Activated gamma-delta T cell (primary cell): ENCODE results near the gene MAGI3.
"Not testable (repeated sequence)": the region's sequence is repeated elsewhere in the genome, so short reads cannot be mapped to it uniquely, and the experiment has no call there.

Experiments used
- DNase-seq: peaks from one replicate; lab custom pipeline; 2025; lab: John Stamatoyannopoulos, UW

MAGI3 gene

DNA sequence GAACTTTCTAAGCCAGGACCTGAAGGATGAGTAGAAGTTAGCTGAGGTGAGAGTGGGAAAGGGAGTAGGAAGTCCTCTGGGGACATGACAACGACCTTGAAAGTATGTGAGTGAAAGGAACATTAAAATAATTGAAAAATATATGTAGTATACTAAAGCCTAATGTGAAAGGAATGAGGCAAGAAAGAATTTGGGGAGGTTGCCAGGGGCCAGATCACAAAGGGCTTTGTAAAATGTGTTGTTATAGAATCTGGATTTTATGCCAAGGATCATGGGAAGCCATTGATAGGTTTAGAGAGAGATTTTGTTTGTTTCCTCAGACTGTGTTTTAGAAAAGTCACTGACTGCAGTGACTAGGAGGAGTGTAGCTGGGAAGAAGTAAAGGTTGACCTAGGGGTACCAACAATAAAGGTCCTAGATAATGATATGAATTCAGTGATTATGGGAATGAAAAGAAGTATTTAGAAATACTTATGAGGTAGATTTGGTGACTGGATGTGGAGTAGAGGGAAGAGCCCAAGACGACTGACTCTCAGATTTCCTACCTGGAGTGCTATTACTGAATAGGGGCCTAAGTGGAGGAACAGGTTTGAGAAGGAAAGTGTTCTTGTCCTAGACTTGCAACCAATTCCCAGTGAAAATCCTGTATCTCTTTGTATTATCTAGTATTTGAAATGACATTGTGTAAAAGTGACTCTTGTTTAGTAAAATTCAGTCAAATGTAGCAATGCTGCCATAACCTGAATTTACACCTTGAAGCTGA is 189.1 kb downstream of the MAGI3 start:
- DNase-seq = no peak

DNA sequence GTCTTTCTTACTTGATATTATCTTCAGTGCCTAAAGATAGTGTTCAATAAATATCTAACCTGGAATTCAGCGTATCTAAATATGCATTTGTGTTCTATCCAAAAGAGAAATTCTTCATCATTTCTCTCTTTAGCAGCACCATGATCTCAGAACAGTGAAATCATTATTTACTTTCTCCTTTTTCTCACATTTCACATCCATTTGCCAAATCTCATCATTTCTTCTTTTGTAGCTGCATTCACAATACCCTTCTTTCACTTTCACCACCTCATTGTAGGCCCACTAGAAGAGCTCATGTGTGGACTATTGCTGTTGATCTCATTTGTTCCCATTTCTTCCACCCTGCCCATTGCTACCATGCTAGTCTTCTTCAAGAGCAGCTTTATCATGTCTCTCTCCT is 191.0 kb downstream of the MAGI3 start:
- no peak for DNase-seq

DNA sequence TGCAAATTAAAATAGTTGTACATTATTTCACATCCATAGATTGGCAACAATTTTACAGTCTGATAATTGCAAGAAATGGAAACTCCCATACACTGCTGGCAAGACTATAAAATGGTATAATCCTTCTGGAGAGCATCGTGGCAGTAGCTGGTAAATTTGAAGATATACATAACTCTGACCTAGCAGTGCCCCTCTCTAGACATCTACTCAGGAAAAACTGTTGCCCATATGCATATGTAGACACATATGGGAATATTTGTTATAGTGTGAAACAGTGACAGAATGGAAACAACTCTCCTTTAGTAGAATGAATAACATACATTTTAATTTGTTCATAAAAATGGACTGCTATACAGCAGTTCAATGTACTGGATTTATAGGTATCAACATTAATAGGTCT is 191.8 kb downstream of the MAGI3 start:
- no peak for DNase-seq

- no peak for DNase-seq
Measured at GRCh38 chr1:113587475-113587874, 197.2 kb downstream of the MAGI3 start.

DNA sequence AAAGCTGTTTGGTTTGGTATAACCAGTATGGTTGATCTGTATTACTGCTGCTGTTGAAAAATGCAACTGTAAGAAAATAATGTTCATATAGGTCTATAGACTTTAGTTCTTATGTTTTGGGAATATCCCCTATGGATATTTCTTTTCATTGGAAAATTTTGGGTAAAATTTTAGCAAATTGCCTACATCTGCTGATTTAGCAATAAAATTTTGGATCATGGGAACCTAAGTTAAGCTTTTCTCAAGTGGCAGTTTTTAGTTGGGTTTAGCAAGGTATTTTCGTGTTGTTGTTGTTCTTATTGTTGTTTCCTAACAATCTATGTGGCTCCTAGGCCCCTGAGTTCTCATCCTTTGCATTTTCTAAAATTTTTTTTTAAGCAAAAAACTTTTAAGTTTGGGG is 201.9 kb downstream of the MAGI3 start:
- DNase-seq = no peak

GRCh38 chr1:113593550-113594297 is 203.4 kb downstream of the MAGI3 start:
- no peak for DNase-seq

DNA sequence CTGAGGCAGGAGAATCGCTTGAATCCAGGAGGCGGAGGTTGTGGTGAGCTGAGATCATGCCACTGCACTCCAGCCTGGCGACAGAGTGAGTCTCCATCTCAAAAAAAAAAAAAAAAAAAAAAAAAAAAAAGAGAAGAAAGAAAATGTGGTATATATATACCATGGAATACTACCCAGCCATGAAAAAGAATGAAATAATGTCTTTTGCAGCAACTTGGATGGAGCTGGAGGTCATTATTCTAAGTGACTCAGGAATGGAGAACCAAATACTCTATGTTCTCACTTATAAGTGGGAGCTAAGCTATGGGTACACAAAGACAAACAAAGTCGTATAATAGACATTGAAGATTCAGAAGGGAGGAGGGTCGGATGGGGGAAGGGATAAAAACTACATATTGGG is 214.2 kb downstream of the MAGI3 start:
- DNase-seq = not testable (repeated sequence)

GRCh38 chr1:113605146-113605545 is 214.8 kb downstream of the MAGI3 start:
- no peak for DNase-seq

- no peak for DNase-seq
Measured at GRCh38 chr1:113608399-113608798, 218.1 kb downstream of the MAGI3 start.

- DNase-seq = no peak
Measured at GRCh38 chr1:113610372-113610771, 220.1 kb downstream of the MAGI3 start.

GRCh38 chr1:113615425-113615824 is 225.1 kb downstream of the MAGI3 start:
- DNase-seq = no peak

GRCh38 chr1:113616156-113616555 is 225.8 kb downstream of the MAGI3 start:
- no peak for DNase-seq

- DNase-seq = no peak
Measured at GRCh38 chr1:113617438-113618141, 227.3 kb downstream of the MAGI3 start.

- DNase-seq = no peak
Measured at GRCh38 chr1:113628997-113629396, 238.7 kb downstream of the MAGI3 start.

GRCh38 chr1:113630340-113631327 is 240.3 kb downstream of the MAGI3 start:
- DNase-seq = no peak

DNA sequence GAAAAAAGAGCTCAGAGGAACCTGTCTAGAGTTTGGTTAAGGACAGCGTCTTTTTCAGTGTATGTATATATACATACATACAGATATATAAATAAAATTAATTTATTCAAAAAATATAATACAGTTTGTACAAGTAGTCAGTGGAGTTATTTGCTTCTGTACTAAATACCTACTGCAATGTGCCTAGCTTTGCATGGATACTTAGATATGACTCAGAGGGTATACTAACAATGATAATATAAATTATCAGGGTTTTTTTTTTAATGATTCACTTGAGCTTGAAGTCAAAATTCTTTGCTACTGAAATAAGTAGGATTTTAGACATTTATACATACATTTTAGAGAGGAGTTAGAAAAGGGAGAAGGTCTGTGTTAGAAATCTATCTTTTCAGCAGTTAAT is 251.1 kb downstream of the MAGI3 start:
- DNase-seq = no peak

GRCh38 chr1:113647164-113647563 is 256.8 kb downstream of the MAGI3 start:
- no peak for DNase-seq

- DNase-seq = no peak
Measured at GRCh38 chr1:113648478-113648877, 258.2 kb downstream of the MAGI3 start.

GRCh38 chr1:113652771-113653170 is 262.5 kb downstream of the MAGI3 start:
- no peak for DNase-seq

DNA sequence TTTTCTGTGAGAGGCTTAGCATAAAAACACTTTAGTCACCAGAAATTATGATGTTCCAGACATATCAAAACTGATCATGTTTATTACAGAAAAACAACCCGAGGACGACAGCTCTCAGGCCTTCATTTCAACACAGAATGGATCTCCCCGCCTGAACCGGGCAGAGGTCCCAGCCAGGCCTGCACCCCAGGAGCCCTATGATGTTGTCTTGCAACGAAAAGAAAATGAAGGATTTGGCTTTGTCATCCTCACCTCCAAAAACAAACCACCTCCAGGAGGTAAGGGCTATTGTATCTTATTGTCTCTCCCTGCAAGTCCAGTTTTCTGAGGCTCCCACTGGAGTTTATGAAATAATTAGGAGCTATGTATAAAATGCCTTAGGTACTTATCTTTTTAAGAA is 263.4 kb downstream of the MAGI3 start:
- no peak for DNase-seq

GRCh38 chr1:113654883-113655282 is 264.6 kb downstream of the MAGI3 start:
- no peak for DNase-seq

DNA sequence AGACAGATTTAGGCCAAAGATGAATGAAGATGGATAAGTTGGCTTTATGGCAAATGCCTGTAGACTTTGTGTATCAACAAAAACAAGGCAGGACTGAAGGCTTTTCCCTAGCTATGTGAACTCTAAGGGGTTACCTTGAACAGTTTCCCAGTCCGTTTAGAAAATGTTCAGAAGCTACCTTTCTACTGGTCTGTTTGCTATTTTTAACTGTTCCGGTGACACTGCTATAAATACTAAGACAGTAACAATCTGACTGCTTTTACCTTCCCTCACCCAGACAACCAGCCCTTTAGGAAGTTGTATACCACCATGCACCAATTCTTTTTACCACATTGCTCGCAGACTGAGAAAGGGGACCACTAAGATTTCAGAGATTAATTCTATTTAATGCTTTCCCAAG is 266.8 kb downstream of the MAGI3 start:
- no peak for DNase-seq
